HL-60 (cell line): ENCODE measurements around the gene TLCD2.

Source experiments
- DNase-seq, 2 experiments: peaks; one replicate each; pipeline ENCODE4 v3.0.0-alpha.2; 2010 to 2020; ENCODE audit warnings: low read depth in 1 of 2, low spot score in 1 of 2
- H3K27ac ChIP-seq: fragments of 250-450 bp; sonication (Bioruptor Pico); replicated peaks from 2 replicates; pipeline ENCODE4 v1.5.1; 2020; ENCODE audit warnings: mild to moderate bottlenecking, moderate library complexity
- H3K27me3 ChIP-seq: fragments of 250-450 bp; sonication (Bioruptor Pico); 2 replicates; pipeline ENCODE4 v1.5.1; 2021; ENCODE audit warnings: mild to moderate bottlenecking, moderate library complexity; ENCODE audit not compliant: insufficient read depth, poor library complexity, severe bottlenecking
- H3K4me3 ChIP-seq: replicated peaks from 2 replicates; pipeline ENCODE4 v1.5.1; 2011; ENCODE audit warnings: mild to moderate bottlenecking, control low read depth, low read length; ENCODE audit not compliant: insufficient read depth
- GABPA ChIP-seq: IDR thresholded peaks from 2 replicates; pipeline ENCODE4 v1.6.1; 2012; ENCODE audit warnings: low read depth
- POLR2AphosphoS5 ChIP-seq: IDR thresholded peaks from 2 replicates; pipeline ENCODE4 v1.6.1; 2012; ENCODE audit warnings: low read depth
- SPI1 ChIP-seq: IDR thresholded peaks from 2 replicates; pipeline ENCODE4 v1.6.1; 2012; ENCODE audit warnings: low read depth, mild to moderate bottlenecking, borderline replicate concordance
- long read RNA-seq: library from polyadenylated mRNA; unstranded; transcript quantifications from one replicate; pipeline ENCODE4 v2.0.0, GENCODE V29; 2020
- TF ChIP-seq, protein P1 (sequence below): IDR thresholded peaks from one replicate; pipeline ENCODE4 v1.5.1; 2011; ENCODE audit warnings: low read length, control low read depth, inconsistent platforms; ENCODE audit not compliant: insufficient read depth
- TF ChIP-seq, protein P2 (sequence below): IDR thresholded peaks from 2 replicates; pipeline ENCODE4 v1.6.1; 2012; ENCODE audit warnings: low read depth; ENCODE audit not compliant: insufficient replicate concordance

TLCD2 gene, protein sequence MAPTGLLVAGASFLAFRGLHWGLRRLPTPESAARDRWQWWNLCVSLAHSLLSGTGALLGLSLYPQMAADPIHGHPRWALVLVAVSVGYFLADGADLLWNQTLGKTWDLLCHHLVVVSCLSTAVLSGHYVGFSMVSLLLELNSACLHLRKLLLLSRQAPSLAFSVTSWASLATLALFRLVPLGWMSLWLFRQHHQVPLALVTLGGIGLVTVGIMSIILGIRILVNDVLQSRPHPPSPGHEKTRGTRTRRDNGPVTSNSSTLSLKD
- long read RNA-seq, result 0 reads

DNA sequence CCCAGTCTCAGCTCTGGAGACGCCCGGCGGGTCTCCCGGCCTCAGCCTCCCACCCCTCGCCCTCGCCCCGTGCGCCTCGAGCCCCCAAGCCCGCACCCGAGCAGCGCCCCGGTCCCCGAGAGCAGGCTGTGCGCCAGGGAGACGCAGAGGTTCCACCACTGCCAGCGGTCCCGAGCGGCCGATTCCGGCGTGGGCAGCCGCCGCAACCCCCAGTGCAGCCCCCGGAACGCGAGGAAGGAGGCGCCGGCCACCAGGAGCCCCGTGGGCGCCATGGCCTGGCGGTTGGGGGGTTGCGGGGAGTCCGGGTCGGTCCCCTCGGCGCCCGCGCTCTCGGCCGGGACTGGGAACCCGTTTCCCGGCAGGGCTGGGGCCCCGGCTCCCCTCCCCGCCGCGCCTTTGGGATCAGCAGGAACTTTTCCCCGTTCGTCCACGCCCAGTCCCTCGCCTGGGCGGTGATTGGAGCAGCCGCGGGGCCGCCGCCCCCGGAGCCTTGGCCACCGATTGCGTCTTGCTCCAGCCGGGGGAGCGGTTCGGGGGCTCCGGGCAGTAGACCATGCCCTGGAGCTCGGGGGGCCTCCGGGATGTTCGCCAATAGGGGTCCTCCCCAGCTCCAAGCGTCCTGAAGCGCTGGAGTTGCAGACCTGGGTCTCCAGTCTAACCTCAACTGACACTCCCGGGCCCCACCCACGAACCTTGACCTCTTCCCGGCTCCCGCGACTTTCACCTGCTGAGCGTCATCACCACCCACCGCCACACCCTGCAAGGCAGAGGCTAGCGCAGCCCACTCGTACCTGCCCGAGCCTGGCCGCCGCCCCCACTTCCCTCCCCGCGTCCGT is at the start of gene TLCD2:
TLCD2 (minus strand) TSS at position 407 of the 836 bp plus-strand sequence; CDS start at position 272, 135 bp downstream.
- TF ChIP-seq, protein P1, sequence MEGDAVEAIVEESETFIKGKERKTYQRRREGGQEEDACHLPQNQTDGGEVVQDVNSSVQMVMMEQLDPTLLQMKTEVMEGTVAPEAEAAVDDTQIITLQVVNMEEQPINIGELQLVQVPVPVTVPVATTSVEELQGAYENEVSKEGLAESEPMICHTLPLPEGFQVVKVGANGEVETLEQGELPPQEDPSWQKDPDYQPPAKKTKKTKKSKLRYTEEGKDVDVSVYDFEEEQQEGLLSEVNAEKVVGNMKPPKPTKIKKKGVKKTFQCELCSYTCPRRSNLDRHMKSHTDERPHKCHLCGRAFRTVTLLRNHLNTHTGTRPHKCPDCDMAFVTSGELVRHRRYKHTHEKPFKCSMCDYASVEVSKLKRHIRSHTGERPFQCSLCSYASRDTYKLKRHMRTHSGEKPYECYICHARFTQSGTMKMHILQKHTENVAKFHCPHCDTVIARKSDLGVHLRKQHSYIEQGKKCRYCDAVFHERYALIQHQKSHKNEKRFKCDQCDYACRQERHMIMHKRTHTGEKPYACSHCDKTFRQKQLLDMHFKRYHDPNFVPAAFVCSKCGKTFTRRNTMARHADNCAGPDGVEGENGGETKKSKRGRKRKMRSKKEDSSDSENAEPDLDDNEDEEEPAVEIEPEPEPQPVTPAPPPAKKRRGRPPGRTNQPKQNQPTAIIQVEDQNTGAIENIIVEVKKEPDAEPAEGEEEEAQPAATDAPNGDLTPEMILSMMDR, result no peak
- no peak for TF ChIP-seq GABPA
- TF ChIP-seq, protein P2, sequence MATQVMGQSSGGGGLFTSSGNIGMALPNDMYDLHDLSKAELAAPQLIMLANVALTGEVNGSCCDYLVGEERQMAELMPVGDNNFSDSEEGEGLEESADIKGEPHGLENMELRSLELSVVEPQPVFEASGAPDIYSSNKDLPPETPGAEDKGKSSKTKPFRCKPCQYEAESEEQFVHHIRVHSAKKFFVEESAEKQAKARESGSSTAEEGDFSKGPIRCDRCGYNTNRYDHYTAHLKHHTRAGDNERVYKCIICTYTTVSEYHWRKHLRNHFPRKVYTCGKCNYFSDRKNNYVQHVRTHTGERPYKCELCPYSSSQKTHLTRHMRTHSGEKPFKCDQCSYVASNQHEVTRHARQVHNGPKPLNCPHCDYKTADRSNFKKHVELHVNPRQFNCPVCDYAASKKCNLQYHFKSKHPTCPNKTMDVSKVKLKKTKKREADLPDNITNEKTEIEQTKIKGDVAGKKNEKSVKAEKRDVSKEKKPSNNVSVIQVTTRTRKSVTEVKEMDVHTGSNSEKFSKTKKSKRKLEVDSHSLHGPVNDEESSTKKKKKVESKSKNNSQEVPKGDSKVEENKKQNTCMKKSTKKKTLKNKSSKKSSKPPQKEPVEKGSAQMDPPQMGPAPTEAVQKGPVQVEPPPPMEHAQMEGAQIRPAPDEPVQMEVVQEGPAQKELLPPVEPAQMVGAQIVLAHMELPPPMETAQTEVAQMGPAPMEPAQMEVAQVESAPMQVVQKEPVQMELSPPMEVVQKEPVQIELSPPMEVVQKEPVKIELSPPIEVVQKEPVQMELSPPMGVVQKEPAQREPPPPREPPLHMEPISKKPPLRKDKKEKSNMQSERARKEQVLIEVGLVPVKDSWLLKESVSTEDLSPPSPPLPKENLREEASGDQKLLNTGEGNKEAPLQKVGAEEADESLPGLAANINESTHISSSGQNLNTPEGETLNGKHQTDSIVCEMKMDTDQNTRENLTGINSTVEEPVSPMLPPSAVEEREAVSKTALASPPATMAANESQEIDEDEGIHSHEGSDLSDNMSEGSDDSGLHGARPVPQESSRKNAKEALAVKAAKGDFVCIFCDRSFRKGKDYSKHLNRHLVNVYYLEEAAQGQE, result no peak
- no peak within 1 kb of the TSS for H3K27ac ChIP-seq
- peaks cover 2% of the 10 kb centered on the region for H3K27me3 ChIP-seq
- H3K4me3 ChIP-seq, result peak within 1 kb of the TSS; percentile 40
- DNase-seq, result no peak

DNA sequence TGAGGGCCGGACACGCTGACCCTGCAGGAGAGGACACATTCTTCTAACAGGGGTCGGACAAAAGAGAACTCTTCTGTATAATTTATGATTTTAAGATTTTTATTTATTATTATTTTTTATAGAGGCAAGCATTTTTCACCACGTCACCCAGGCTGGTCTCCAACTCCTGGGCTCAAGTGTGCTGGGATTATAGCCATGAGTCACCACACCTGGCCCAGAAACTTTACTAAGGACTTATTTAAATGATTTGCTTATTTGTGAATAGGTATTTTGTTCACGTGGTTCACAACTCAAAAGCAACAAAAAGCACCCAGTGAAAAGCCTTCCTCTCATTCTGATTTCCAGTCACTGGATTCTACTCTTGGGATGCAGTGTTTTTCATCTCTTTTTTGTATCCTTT is 49.4 kb upstream of the TLCD2 start:
- H3K27ac ChIP-seq, result no peak overlapping the region
- no peak overlapping the region for H3K4me3 ChIP-seq
- TF ChIP-seq SPI1, result no peak
- TF ChIP-seq POLR2AphosphoS5, result no peak
- TF ChIP-seq, protein P1, result no peak
- TF ChIP-seq, protein P2, result no peak
- no peak for TF ChIP-seq GABPA
- no peak for DNase-seq
- H3K27me3 ChIP-seq, result no peaks in the 10 kb centered on the region

GRCh38 chr17:1758807-1759206 is 48.6 kb upstream of the TLCD2 start:
- TF ChIP-seq, protein P2, result no peak
- TF ChIP-seq GABPA (no peak), POLR2AphosphoS5 (no peak), SPI1 (no peak; the same call in 1 of the 2 replicates)
- TF ChIP-seq, protein P1, result no peak
- no peak overlapping the region for H3K4me3 ChIP-seq
- no peak overlapping the region for H3K27ac ChIP-seq
- DNase-seq, result peak in 1 of 2 experiments; percentile 49
- H3K27me3 ChIP-seq, result no peaks in the 10 kb centered on the region
